HEK293 (cell line): ENCODE results near the gene BTBD6.

ENCODE experiments used
- CTCF ChIP-seq: fragments of 450-650 bp; formaldehyde crosslinking; IDR thresholded peaks from 2 replicates; pipeline ENCODE4 v1.5.1; 2016; ENCODE audit warnings: missing biosample characterization, missing genetic modification characterization
- KLF1 ChIP-seq: fragments of 450-650 bp; formaldehyde crosslinking; IDR thresholded peaks from 2 replicates; pipeline ENCODE4 v1.5.1; 2016; ENCODE audit warnings: missing biosample characterization, missing genetic modification characterization
- REST ChIP-seq: fragments of 450-650 bp; formaldehyde crosslinking; IDR thresholded peaks from 2 replicates; pipeline ENCODE4 v1.5.1; 2016; ENCODE audit warnings: missing biosample characterization, missing genetic modification characterization
- ZBTB26 ChIP-seq: fragments of 450-650 bp; formaldehyde crosslinking; optimal IDR thresholded peaks from 2 replicates; pipeline ENCODE3; 2016; ENCODE audit warnings: missing biosample characterization, mild to moderate bottlenecking, missing genetic modification characterization
- ZIC2 ChIP-seq: fragments of 450-650 bp; formaldehyde crosslinking; IDR thresholded peaks from 2 replicates; pipeline ENCODE4 v1.5.1; 2016; ENCODE audit warnings: missing biosample characterization, missing genetic modification characterization
- ZNF138 ChIP-seq: fragments of 450-650 bp; formaldehyde crosslinking; IDR thresholded peaks from 2 replicates; pipeline ENCODE4 v1.5.1; 2016; ENCODE audit warnings: missing biosample characterization, missing genetic modification characterization, borderline replicate concordance
- ZNF280C ChIP-seq: fragments of 450-650 bp; formaldehyde crosslinking; IDR thresholded peaks from 2 replicates; pipeline ENCODE4 v1.5.1; 2016; ENCODE audit warnings: missing biosample characterization, missing genetic modification characterization
- ZNF350 ChIP-seq: fragments of 450-650 bp; formaldehyde crosslinking; IDR thresholded peaks from 2 replicates; pipeline ENCODE4 v1.5.0; 2017; ENCODE audit warnings: missing biosample characterization, mild to moderate bottlenecking, missing genetic modification characterization
- ZNF639 ChIP-seq: fragments of 450-650 bp; formaldehyde crosslinking; IDR thresholded peaks from 2 replicates; pipeline ENCODE4 v1.5.1; 2016; ENCODE audit warnings: missing biosample characterization, missing genetic modification characterization
- ZNF660 ChIP-seq: fragments of 450-650 bp; IDR thresholded peaks from 2 replicates; pipeline ENCODE4 v1.5.1; 2018; ENCODE audit warnings: missing biosample characterization, mild to moderate bottlenecking, missing genetic modification characterization
- ZNF664 ChIP-seq: fragments of 450-650 bp; formaldehyde crosslinking; IDR thresholded peaks from 2 replicates; pipeline ENCODE4 v1.5.1; 2016; ENCODE audit warnings: missing biosample characterization, missing genetic modification characterization
- ZNF670 ChIP-seq: fragments of 450-650 bp; formaldehyde crosslinking; IDR thresholded peaks from 2 replicates; pipeline ENCODE4 v1.5.1; 2016; ENCODE audit warnings: missing biosample characterization, missing genetic modification characterization, low read depth

DNA sequence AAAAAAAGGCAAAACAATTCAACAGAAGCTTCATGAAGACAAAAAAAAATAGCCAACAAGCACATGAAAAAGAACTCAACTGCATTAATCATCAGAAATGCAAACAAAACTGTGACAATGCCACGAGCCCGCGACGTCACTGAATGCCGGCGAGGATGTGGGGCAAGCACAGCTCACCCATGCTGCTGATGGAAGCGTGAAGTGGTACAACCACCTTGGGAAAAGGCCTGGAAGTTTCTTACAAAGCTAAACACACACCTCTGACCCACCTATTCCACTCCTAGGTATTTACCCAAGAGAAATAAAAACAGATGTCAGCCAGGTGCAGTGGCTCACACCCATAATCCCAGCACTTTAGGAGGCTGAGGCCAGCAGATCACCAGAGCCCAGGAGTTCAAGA is 10.5 kb downstream of the BTBD6 start:
- no peak for TF ChIP-seq ZNF664
- no peak for TF ChIP-seq REST (tag by site-specific recombination)
- no peak for TF ChIP-seq ZIC2 (tag by site-specific recombination)
- TF ChIP-seq ZNF350 (tag by site-specific recombination), result no peak
- no peak for TF ChIP-seq CTCF (tag by site-specific recombination)
- no peak for TF ChIP-seq KLF1 (tag by site-specific recombination)
- TF ChIP-seq ZNF660 (tag by site-specific recombination), result no peak
- no peak for TF ChIP-seq ZBTB26 (tag by site-specific recombination)
- TF ChIP-seq ZNF670, result no peak
- no peak for TF ChIP-seq ZNF138 (tag by site-specific recombination)
- no peak for TF ChIP-seq ZNF639 (tag by site-specific recombination)
- no peak for TF ChIP-seq ZNF280C
